Glomerular visceral epithelial cell (primary cell): ENCODE measurements around the gene ADAM21.
"Not testable (repeated sequence)": the region's sequence is repeated elsewhere in the genome, so short reads cannot be mapped to it uniquely, and the experiment has no call there.

Source experiments
- DNase-seq: peaks from one replicate; pipeline ENCODE4 v3.0.0-alpha.2; 2016; ENCODE audit errors: extremely low spot score

The ADAM21 gene

DNA sequence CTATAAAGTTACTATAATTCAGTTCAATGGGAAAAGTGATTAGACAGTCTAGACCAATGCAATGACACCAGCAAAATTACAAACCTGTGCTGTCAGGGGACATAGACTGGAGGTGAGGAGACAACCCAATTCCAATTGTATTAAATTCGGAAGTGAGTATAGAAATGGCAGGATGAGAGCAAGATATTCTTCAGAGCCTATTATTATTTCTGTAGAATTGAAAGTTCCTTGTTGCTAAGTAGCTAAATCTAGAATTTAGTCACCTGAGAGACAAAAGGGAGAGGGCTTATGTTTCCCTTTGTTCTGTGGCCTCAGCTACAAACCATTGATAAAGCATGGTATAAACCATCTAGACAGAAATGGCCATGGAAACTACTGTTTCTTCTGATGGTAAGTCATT, at the start of gene ADAM21:
TSS of gene ADAM21 (plus strand) at position 301 of the 400 bp plus-strand sequence. CDS start 5,326 bp downstream, outside the sequence.
- DNase-seq, result no peak

DNA sequence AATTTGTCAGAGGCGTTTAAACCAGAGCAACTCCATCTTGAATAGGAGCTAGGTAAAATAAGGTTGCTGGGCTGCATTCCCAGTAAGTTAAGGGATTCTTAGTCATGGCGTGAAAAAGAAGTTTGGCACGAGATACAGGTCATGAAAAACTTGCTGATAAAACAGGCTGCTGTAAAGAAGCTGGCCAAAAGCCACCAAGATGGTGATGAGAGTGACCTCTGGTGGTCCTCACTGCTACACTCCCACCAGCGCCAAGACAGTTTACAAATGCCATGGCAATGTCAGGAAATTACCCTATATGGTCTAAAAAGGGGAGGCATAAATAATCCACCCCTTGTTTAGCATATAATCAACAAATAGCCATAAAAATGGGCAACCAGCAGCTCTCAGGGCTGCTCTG, 48.6 kb upstream of the ADAM21 start:
- not testable (repeated sequence) for DNase-seq

DNA sequence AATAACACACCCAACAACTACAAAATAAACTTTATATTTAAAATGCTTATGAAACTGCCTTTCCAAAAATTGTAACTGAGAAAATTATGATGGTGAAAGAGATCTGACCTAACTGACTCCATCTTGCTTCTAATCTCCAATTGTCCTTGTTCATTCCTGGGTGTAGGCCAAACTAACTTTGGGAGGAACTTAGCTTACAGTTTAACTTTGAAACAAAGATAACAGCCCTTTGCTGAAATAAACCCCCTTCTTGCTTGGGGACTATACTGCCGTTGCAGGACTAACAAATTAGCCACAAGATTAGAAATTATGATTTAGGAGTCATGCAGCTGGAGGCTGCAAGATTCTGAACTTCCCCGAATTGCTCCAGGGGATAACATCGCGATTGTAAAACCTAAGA, 45.8 kb upstream of the ADAM21 start:
- DNase-seq, result not testable (repeated sequence)

GRCh38 chr14:70407621-70408020, 44.4 kb upstream of the ADAM21 start:
- no peak for DNase-seq

DNA sequence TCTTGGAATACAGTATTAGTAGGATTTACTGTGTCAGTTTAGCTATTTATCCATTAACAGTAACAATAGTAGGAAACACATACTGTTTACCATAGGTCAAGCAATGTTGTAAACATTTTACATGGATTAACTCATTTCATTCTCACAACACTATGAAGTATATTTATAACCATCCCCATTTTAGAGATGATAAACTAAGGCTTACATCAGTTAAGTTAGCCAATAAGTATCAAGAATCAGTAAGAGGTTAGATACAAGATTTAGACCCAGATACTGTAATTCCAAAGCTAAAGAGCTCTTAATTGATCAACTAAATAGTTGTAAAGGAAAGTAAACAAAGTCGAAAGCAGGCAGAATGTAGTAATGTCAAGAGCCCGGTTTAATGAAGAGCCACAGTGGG, 36.2 kb upstream of the ADAM21 start:
- no peak for DNase-seq

- peak; percentile 8 for DNase-seq
Observed at GRCh38 chr14:70416338-70416724, 35.6 kb upstream of the ADAM21 start.

DNA sequence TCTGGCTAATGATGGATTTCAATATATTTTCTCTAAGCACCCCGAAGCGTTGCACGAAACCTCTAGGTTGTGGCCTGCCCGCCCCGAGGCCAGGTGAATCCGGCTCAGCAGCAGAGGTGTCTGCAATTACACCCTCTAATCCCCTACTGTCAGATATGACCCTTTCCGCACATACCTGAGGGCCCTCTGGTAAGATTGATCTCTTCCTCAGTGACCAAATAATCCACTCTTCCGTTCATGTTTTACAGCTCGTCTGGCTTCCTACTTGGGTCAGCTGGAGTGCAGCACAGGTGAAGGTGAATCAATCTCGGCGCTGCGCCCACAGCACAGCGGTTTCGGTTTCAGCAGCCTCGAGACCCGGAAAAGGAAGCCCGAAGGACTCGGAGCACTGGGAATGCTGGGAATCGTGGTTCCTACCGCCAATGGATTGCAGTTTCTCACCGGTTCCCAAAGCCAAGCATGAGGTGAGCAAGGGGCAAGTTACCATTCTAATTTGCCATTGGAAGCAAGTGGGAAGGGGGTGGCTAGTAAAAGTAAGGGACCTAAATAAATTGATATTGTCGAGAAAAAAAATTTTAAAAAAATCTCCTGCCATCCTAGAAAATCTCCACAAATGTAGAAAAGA, 35.1 kb upstream of the ADAM21 start, which contains the start of gene SYNJ2BP:
TSS of gene SYNJ2BP (minus strand) at position 366 of the 625 bp plus-strand sequence. CDS start at position 239, 127 bp downstream.
- peak; percentile 78 for DNase-seq

GRCh38 chr14:70419270-70419931, 32.6 kb upstream of the ADAM21 start:
- not testable (repeated sequence) for DNase-seq

GRCh38 chr14:70422538-70422937, 29.4 kb upstream of the ADAM21 start:
- DNase-seq, result no peak

DNA sequence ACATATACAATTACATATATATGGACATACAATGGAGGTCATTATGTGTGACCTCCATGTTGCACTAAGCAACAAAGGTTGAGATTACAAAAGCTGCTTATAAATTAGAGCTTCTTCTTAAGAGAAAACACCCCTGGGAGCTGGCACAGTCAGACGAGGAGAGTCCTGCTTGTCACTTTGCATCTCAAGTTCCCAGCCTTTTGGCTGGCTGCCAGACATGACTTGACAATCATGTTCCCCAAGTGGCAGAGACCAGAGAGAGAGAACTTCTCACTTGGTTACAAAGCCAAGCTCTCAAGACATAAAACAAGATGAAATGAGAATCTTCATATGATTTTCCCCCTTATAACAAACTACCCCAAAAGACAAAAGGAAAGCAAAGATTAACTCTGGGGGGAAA, 26.6 kb upstream of the ADAM21 start:
- no peak for DNase-seq

DNA sequence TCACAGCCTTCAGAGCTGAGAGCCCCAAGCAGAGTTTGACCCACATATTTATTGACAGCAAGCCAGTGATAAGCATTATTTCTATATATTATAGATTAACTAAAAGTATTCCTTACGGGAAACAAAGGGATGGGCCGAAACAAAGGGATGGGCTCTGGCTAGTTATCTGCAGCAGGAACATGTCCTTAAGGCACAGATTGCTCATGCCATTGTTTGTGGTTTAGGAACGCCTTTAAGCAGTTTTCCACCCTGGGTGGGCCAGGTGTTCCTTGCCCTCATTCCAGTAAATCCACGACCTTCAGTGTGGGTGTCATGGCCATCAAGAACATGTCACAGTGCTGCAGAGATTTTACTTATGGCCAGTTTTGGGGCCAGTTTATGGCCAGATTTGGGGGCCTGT, 25.4 kb upstream of the ADAM21 start:
- not testable (repeated sequence) for DNase-seq

DNA sequence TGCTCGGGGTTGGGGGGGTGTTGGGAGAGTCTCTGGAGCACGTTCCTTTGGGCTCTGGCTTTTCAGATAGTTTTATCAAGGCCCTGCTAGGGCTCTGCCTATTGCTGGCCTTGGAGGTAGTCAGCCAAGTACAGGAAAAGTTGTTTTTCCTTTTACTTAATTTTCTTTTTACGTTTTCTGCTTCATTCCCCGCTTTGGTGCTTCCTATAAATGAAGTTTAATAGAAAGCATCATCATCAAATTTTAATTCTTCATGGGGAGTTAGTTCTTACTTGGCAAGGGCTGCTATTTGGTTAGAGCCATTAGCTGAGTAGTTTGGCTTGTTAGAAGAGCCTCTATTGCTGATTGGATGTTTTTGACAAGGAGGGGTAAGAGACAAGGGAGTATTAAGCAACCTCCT, 15.1 kb upstream of the ADAM21 start:
- DNase-seq, result no peak

- no peak for DNase-seq
Observed at GRCh38 chr14:70441641-70442040, 10.3 kb upstream of the ADAM21 start.

DNA sequence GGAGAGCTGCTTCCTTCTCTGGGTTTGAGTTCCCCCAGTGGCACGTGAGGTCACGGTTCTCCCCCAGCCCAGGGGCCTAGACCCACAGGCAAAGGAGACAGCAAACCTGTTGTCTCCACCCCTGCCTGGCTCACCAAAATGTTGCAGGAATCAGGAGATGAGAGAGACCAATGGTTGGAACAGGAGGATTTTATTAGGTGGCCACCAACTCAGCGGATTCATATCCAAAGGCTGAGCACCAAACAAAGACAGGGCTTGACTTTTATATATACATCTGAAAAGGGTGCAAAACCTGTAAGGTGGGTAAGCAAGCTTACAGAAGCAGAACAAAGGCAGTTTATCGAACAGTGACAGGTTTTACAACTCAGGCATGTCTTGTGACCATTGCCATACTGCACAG, 9.2 kb upstream of the ADAM21 start:
- no peak for DNase-seq

GRCh38 chr14:70448633-70449340, 3.2 kb upstream of the ADAM21 start:
- no peak for DNase-seq

DNA sequence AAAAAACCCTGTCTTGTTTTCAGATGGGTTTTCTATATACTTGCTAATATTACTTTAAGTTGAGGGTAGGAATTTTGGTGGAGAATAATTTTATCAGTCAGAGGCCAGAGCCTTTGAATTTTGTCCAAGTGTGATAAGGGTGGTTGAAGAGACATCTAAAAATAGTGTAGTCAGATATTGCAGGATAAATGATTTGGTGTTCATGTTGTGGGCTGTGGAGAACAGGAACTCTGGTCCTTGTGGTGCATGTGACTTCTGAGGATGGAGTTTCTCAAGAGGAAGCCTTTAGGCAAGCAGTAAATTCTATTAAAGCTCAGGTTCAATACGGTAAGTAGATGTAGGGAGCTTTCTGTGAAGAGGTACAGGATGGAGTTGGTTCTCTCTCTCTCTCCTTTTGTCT, 2.8 kb downstream of the ADAM21 start:
- DNase-seq, result no peak

DNA sequence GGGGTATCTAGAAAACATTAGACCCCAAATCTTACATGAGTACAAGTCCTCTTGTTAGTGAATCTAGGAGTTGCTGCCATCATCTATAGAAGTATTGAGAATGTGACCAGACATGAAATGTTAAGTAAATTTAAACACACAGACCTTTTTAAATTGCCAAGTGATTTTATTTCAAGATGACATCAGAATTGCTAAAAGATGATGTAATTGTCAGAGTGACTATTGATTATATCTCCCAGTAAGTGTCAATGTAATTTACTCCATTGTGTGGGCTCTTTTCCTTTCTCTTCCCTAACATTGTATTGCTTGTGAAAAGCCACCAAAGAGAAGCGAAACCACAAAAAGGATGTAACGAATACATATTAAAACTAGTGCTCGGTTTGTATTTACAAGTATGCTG, 16.8 kb downstream of the ADAM21 start:
- no peak for DNase-seq

- not testable (repeated sequence) for DNase-seq
Observed at GRCh38 chr14:70470863-70471563, 19.0 kb downstream of the ADAM21 start.

- no peak for DNase-seq
Observed at GRCh38 chr14:70472253-70473159, 20.5 kb downstream of the ADAM21 start.

GRCh38 chr14:70473825-70474224, 21.9 kb downstream of the ADAM21 start:
- DNase-seq, result no peak

GRCh38 chr14:70475459-70475858, 23.5 kb downstream of the ADAM21 start:
- not testable (repeated sequence) for DNase-seq
